Testis (tissue), 3 donors: Measurements from ENCODE around the gene CCL1. TPM values are rescaled to one million over a fixed set of nuclear protein-coding genes. Genes with fewer than 3 reads are reported as not detected.
A peak's percentile ranks its signal among the peaks of the same experiment; 100 is the strongest.

Experiments
- DNase-seq: peaks from one replicate; pipeline ENCODE4 v3.0.0-alpha.2; 2019
- H3K27ac ChIP-seq, 2 donors: fragments of 200-600 bp; sonication (generic); one replicate each; pipeline ENCODE4 v1.5.1; 2019
- H3K27me3 ChIP-seq: fragments of 200-600 bp; sonication (generic); one replicate; pipeline ENCODE4 v1.5.1; 2019
- H3K36me3 ChIP-seq: fragments of 200-600 bp; sonication (generic); one replicate; pipeline ENCODE4 v1.5.1; 2017; ENCODE audit warnings: low read depth; ENCODE audit errors: missing control alignments
- H3K4me1 ChIP-seq: fragments of 200-600 bp; sonication (generic); one replicate; pipeline ENCODE4 v1.5.1; 2019
- H3K4me3 ChIP-seq, 2 donors: fragments of 200-600 bp; sonication (generic); one replicate each; pipeline ENCODE4 v1.5.1; 2017 to 2019
- H3K9me3 ChIP-seq: fragments of 200-600 bp; sonication (generic); one replicate; pipeline ENCODE4 v1.5.1; 2017
- CTCF ChIP-seq, 3 experiments: fragments of 450-650 bp in 2 of 3; fragments of 200-600 bp in 1 of 3; sonication (generic) in 1 of 3; IDR thresholded peaks; one replicate each; pipeline ENCODE4 v1.5.1; 2016 to 2019; ENCODE audit warnings: antibody characterized with exemption in 3 of 3, mild to moderate bottlenecking in 2 of 3, moderate library complexity in 1 of 3
- POLR2A ChIP-seq: fragments of 450-650 bp; IDR thresholded peaks from one replicate; pipeline ENCODE4 v1.6.1; 2017; ENCODE audit warnings: antibody characterized with exemption, mild to moderate bottlenecking, moderate library complexity
- WGBS, 2 donors: methylation state at CpG; one replicate each; pipeline ENCODE4 v1.1.5; 2018; 5-methylcytosine and 5-hydroxymethylcytosine counted together
- intact Hi-C: fragments of 100-400 bp; cut with DNase I; formaldehyde crosslinking; loops from one replicate; pipeline ENCODE4 v1.15.1; 2023; ENCODE audit warnings: low total_unique reads
- polyA plus RNA-seq: library from polyadenylated mRNA; stranded (reverse); fragments of 350-450 nt; fragmentation: Illumina TruSeq; extraction: RNeasy Lipid Tissue Mini Kit (QIAGEN cat#74804); gene quantifications from one replicate; pipeline ENCODE4 v1.2.3, GENCODE V29; 2014; ENCODE audit warnings: low read depth, low replicate concordance; ENCODE audit not compliant: insufficient read depth
- total RNA-seq, 2 donors: library from RNA; depleted of rRNA; stranded (reverse); fragments of >200 nt; gene quantifications; one replicate each; pipeline ENCODE4 v1.2.3, GENCODE V29; 2016

CCL1 gene
- total and polyA plus RNA-seq, 3 donors from 2014 or later = 1.5 TPM; not detected in 2

GRCh38 chr17:34366010-34366409 lies 3.0 kb upstream of the CCL1 start:
- Histone ChIP-seq H3K4me1 (no peaks in the 10 kb centered on the region), H3K36me3 (no peaks in the 10 kb centered on the region)
- 27 to 43% methylated on average over 1 of the region's 1 CpG for WGBS, 2 donors

GRCh38 chr17:34365340-34365739 lies 2.3 kb upstream of the CCL1 start:
- intact Hi-C loops = no loop called here

More at GRCh38 chr17:34366010-34366409, 3.0 kb upstream of the CCL1 start:
- Histone ChIP-seq H3K4me3 (no peak overlapping the region), H3K9me3 (no peaks in the 10 kb centered on the region), H3K27me3 (no peaks in the 10 kb centered on the region), H3K27ac (no peak overlapping the region)
- intact Hi-C loops = no loop called here
- TF ChIP-seq CTCF (IDR thresholded peaks at IDR 0.05) (no peak), POLR2A (no peak)
- no peak for DNase-seq

GRCh38 chr17:34364751-34365150 lies 1.7 kb upstream of the CCL1 start:
- H3K36me3 ChIP-seq = no peaks in the 10 kb centered on the region
- H3K9me3 ChIP-seq = no peaks in the 10 kb centered on the region
- no peak for DNase-seq
- H3K27ac ChIP-seq = no peak overlapping the region
- no peak for TF ChIP-seq CTCF (IDR thresholded peaks at IDR 0.05)
- TF ChIP-seq POLR2A = no peak
- intact Hi-C loops = loop anchor here (5.0 kb wide), 1 partner anchor 162 kb away; no protein-coding TSS in a partner anchor
- WGBS, 2 donors = 87 to 94% methylated on average over 2 of the region's 2 CpGs
- no peak overlapping the region for H3K4me3 ChIP-seq
- no peaks in the 10 kb centered on the region for H3K27me3 ChIP-seq
- H3K4me1 ChIP-seq = no peaks in the 10 kb centered on the region

More at GRCh38 chr17:34365340-34365739, 2.3 kb upstream of the CCL1 start:
- Histone ChIP-seq H3K27ac (no peak overlapping the region), H3K9me3 (no peaks in the 10 kb centered on the region), H3K27me3 (no peaks in the 10 kb centered on the region), H3K4me3 (no peak overlapping the region), H3K4me1 (no peaks in the 10 kb centered on the region), H3K36me3 (no peaks in the 10 kb centered on the region)
- no peak for DNase-seq
- TF ChIP-seq POLR2A (no peak), CTCF (IDR thresholded peaks at IDR 0.05) (no peak)
- WGBS, 2 donors = 70 to 75% methylated on average over 2 of the region's 2 CpGs

GRCh38 chr17:34361478-34362061 lies 1.5 kb downstream of the CCL1 start:
- Histone ChIP-seq H3K27ac (no peak overlapping the region), H3K4me1 (no peaks in the 10 kb centered on the region), H3K27me3 (no peaks in the 10 kb centered on the region), H3K4me3 (no peak overlapping the region), H3K36me3 (no peaks in the 10 kb centered on the region), H3K9me3 (no peaks in the 10 kb centered on the region)
- intact Hi-C loops = loop anchor here (5.0 kb wide), 1 partner anchor 159 kb away; no protein-coding TSS in a partner anchor
- peak; percentile 93 for DNase-seq
- 42 to 48% methylated on average over 7 to 8 of the region's 8 CpGs for WGBS, 2 donors
- TF ChIP-seq POLR2A (no peak), CTCF (IDR thresholded peaks at IDR 0.05) (peak; percentile 94 to 95 (median 94))
